K562 (cell line): ENCODE measurements around the gene ITGA6. TPM values are rescaled to one million over a fixed set of nuclear protein-coding genes. Genes with fewer than 3 reads are reported as not detected.

Source experiments
- ATAC-seq: fragments of 200-7000 bp; cut with Tn5 transposase; 3 replicates; pipeline ENCODE4 v1.9.1; 2020; ENCODE audit warnings: moderate library complexity
- BruUV-seq: library from RNA; stranded (reverse); fragments of 400-500 nt; replicated peaks from 2 replicates; lab custom pipeline; 2021; lab: Mats Ljungman, UMichigan
- CTCF ChIA-PET: fragments of 300-600 bp; formaldehyde crosslinking; extraction: SDS; loops from one replicate; lab custom pipeline; 2021; ENCODE audit warnings: low intra/inter-chr PET ratio; lab: Yijun Ruan, JAX
- POLR2A ChIA-PET: fragments of 300-600, 350-650 bp; sonication (Branson Sonifier 250); formaldehyde crosslinking; extraction: SDS; loops from one replicate; lab custom pipeline; 2021; ENCODE audit warnings: antibody characterized with exemption, inconsistent platforms; lab: Yijun Ruan, JAX
- DNase-seq, 4 experiments: peaks; one replicate each; pipeline versions ENCODE4 v3.0.0 to v3.0.0-alpha.2; 2011 to 2018; ENCODE audit warnings: low spot score in 3 of 4, mixed read lengths in 3 of 4; ENCODE audit errors: extremely low read depth in 1 of 4
- FAIRE-seq: peaks from 2 replicates; lab custom pipeline; 2011; peaks lifted over from hg19 to GRCh38; lab: Jason Lieb, UNC
- H2AFZ ChIP-seq: 2 replicates; pipeline ENCODE4 v1.6.0; 2011; ENCODE audit warnings: low read depth, low read length, control low read depth, inconsistent platforms
- H3K27ac ChIP-seq: fragments of 200-600 bp; 3 replicates; pipeline ENCODE4 v1.8.0; 2011; ENCODE audit warnings: low read depth, mild to moderate bottlenecking, control low read depth, inconsistent platforms, low read length, moderate library complexity, mixed read lengths; ENCODE audit errors: extremely low read depth
- H3K27me3 ChIP-seq, 2 experiments: fragments of 300-600 bp in 1 of 2; 2 replicates in 1 of 2; 3 replicates in 1 of 2; pipeline versions ENCODE4 v1.6.0 to v1.8.0; 2011; ENCODE audit warnings: inconsistent platforms in 2 of 2, low read length in 2 of 2, mild to moderate bottlenecking in 1 of 2, mixed read lengths in 1 of 2, moderate library complexity in 1 of 2; ENCODE audit not compliant: control insufficient read depth in 2 of 2, insufficient read depth in 2 of 2
- H3K36me3 ChIP-seq: fragments of 300-600 bp; 3 replicates; pipeline ENCODE4 v1.8.0; 2011; ENCODE audit warnings: mild to moderate bottlenecking, low read length, inconsistent platforms; ENCODE audit not compliant: control insufficient read depth, insufficient read depth
- H3K4me1 ChIP-seq, 2 experiments: fragments of 200-600 bp in 1 of 2; replicated peaks in 1 of 2; 2 replicates in 1 of 2; 3 replicates in 1 of 2; pipeline versions ENCODE4 v1.5.1 to v1.8.0; 2011; ENCODE audit warnings: inconsistent platforms in 2 of 2, low read length in 2 of 2, mild to moderate bottlenecking in 1 of 2, mixed read lengths in 1 of 2, moderate library complexity in 1 of 2; ENCODE audit not compliant: control insufficient read depth in 2 of 2, insufficient read depth in 2 of 2
- H3K4me2 ChIP-seq: 2 replicates; pipeline ENCODE4 v1.6.1; 2011; ENCODE audit warnings: low read length, control low read depth, inconsistent platforms, mixed read lengths; ENCODE audit not compliant: insufficient read depth
- H3K4me3 ChIP-seq: fragments of 200-600 bp; sonication (generic), shearing (Covaris generic); 2 replicates; pipeline ENCODE4 v1.5.1; 2016; ENCODE audit warnings: control low read depth, inconsistent platforms
- H3K79me2 ChIP-seq: fragments of 200-600 bp; 3 replicates; pipeline ENCODE4 v1.8.0; 2011; ENCODE audit warnings: low read length, inconsistent platforms; ENCODE audit not compliant: control insufficient read depth, insufficient read depth
- H3K9ac ChIP-seq, 2 experiments: 2 replicates each; pipeline versions ENCODE4 v1.6.0 to v1.6.1; 2011; ENCODE audit warnings: low read depth in 2 of 2, low read length in 2 of 2, control low read depth in 1 of 2, inconsistent platforms in 1 of 2, mild to moderate bottlenecking in 1 of 2, mixed read lengths in 1 of 2; ENCODE audit not compliant: insufficient read depth in 1 of 2
- H3K9me1 ChIP-seq: one replicate; pipeline ENCODE4 v1.6.0; 2011; ENCODE audit warnings: inconsistent platforms, mild to moderate bottlenecking, low read length, moderate library complexity; ENCODE audit not compliant: control insufficient read depth, insufficient read depth
- H3K9me3 ChIP-seq: replicated peaks from 2 replicates; pipeline ENCODE4 v1.5.1; 2011; ENCODE audit warnings: low read depth, low read length, inconsistent platforms; ENCODE audit not compliant: control insufficient read depth, insufficient read depth
- H4K20me1 ChIP-seq: replicated peaks from 2 replicates; pipeline ENCODE4 v1.6.1; 2011; ENCODE audit warnings: low read length, inconsistent platforms, mixed read lengths; ENCODE audit not compliant: control insufficient read depth, insufficient read depth
- BHLHE40 ChIP-seq: IDR thresholded peaks from 2 replicates; pipeline ENCODE4 v1.6.1; 2011; ENCODE audit warnings: low read length, improper control_type of control experiment
- CBFA2T3 ChIP-seq: fragments of 450-650 bp; IDR thresholded peaks from 2 replicates; pipeline ENCODE4 v1.6.1; 2017
- CBX8 ChIP-seq: fragments of 200-600 bp; sonication (generic); IDR thresholded peaks from 2 replicates; pipeline ENCODE4 v1.6.1; 2012; ENCODE audit warnings: borderline replicate concordance, mixed run types, low read depth, mild to moderate bottlenecking, moderate library complexity, mixed read lengths, low read length, control low read depth, inconsistent platforms; ENCODE audit not compliant: poor library complexity, severe bottlenecking; ENCODE audit errors: extremely low read depth
- CEBPB ChIP-seq: fragments of 450-650 bp; IDR thresholded peaks from 2 replicates; pipeline ENCODE4 v1.6.1; 2016; ENCODE audit warnings: missing genetic modification characterization, missing compliant biosample characterization
- DACH1 ChIP-seq: fragments of 450-650 bp; IDR thresholded peaks from 2 replicates; pipeline ENCODE4 v1.6.1; 2018; ENCODE audit not compliant: partially characterized antibody
- DDX20 ChIP-seq: fragments of 450-650 bp; IDR thresholded peaks from 2 replicates; pipeline ENCODE4 v1.6.1; 2016; ENCODE audit warnings: missing genetic modification characterization, low read depth, mild to moderate bottlenecking, missing compliant biosample characterization, moderate library complexity
- EP300 ChIP-seq: IDR thresholded peaks from 2 replicates; pipeline ENCODE4 v1.6.1; 2012; ENCODE audit warnings: low read length, improper control_type of control experiment
- FIP1L1 ChIP-seq: fragments of 200-400 bp; formaldehyde crosslinking; IDR thresholded peaks from 2 replicates; pipeline ENCODE4 v1.6.1; 2018; ENCODE audit warnings: mild to moderate bottlenecking, low read depth, low read length; ENCODE audit not compliant: poor library complexity, severe bottlenecking
- HNRNPL ChIP-seq: fragments of 200-400 bp; formaldehyde crosslinking; IDR thresholded peaks from 2 replicates; pipeline ENCODE4 v1.6.1; 2017; ENCODE audit warnings: low read depth, mild to moderate bottlenecking, low read length
- NR2C1 ChIP-seq, 2 experiments: fragments of 450-650 bp; IDR thresholded peaks; 2 replicates each; pipeline ENCODE4 v1.6.1; 2017; ENCODE audit warnings: mild to moderate bottlenecking in 2 of 2, antibody characterized with exemption in 1 of 2, inconsistent platforms in 1 of 2, missing compliant biosample characterization in 1 of 2, missing genetic modification characterization in 1 of 2
- PHF20 ChIP-seq: fragments of 450-650 bp; IDR thresholded peaks from 2 replicates; pipeline ENCODE4 v1.6.1; 2018; ENCODE audit not compliant: partially characterized antibody
- TCF3 ChIP-seq: sonication (generic); formaldehyde crosslinking; IDR thresholded peaks from 2 replicates; pipeline ENCODE4 v1.4.0; 2020; ENCODE audit warnings: mild to moderate bottlenecking, missing genetic modification reagents
- TRIM28 ChIP-seq: fragments of 450-650 bp; IDR thresholded peaks from 2 replicates; pipeline ENCODE4 v1.6.1; 2017
- YBX1 ChIP-seq: fragments of 450-650 bp; IDR thresholded peaks from 2 replicates; pipeline ENCODE4 v1.7.1; 2016; ENCODE audit warnings: mild to moderate bottlenecking
- ZNF217 ChIP-seq: sonication (generic); formaldehyde crosslinking; IDR thresholded peaks from 2 replicates; pipeline ENCODE4 v1.8.0; 2022; ENCODE audit warnings: mild to moderate bottlenecking, missing genetic modification reagents
- ZNF830 ChIP-seq: fragments of 250-450 bp; sonication (Bioruptor Pico); IDR thresholded peaks from 2 replicates; pipeline ENCODE4 v1.5.0; 2021; ENCODE audit warnings: mild to moderate bottlenecking
- WGBS: fragments of 100-300 bp; shearing (Covaris generic); methylation state at CpG from one replicate; pipeline ENCODE4 v1.1.6; 2016; ENCODE audit warnings: low coverage, mixed read lengths; ENCODE audit not compliant: insufficient coverage; ENCODE audit errors: missing lambda C conversion rate; 5-methylcytosine and 5-hydroxymethylcytosine counted together
- in situ Hi-C: fragments of 300-500 bp; cut with MboI; formaldehyde crosslinking; loops from 4 replicates; pipeline ENCODE4 v1.15.0; 2018; ENCODE audit warnings: inconsistent platforms, mixed read lengths
- intact Hi-C: fragments of 100-400 bp; cut with micrococcal nuclease; formaldehyde crosslinking; loops from 2 replicates; pipeline ENCODE4 v1.14.2; 2022
- polyA plus RNA-seq, 8 experiments: library from polyadenylated mRNA; depleted of rRNA in 4 of 8; stranded (reverse) in 5 of 8; unstranded in 3 of 8; fragments of >200 nt; fragmentation: Nextera tagmentation in 2 of 8; fragmentation: Illumina TruSeq in 1 of 8; extraction: Ambion mirVana in 2 of 8; extraction: Trizol in 1 of 8; gene quantifications; 2 replicates each; pipeline versions ENCODE4 v1.2.1 to v1.2.3, GENCODE V29; 2011 to 2014; ENCODE audit warnings: inconsistent platforms in 1 of 8, missing spikeins in 1 of 8
- total RNA-seq, 7 experiments: library from RNA; depleted of rRNA in 6 of 7; stranded (reverse); fragments of >200 nt in 6 of 7; fragmentation: Illumina TruSeq in 2 of 7; extraction: Trizol in 2 of 7; gene quantifications; 2 replicates each; pipeline versions ENCODE4 v1.2.1 to v1.2.3, GENCODE V29; 2011 to 2021; ENCODE audit warnings: low replicate concordance in 1 of 7
- TF ChIP-seq, protein P1 (sequence below): fragments of 250-450 bp; sonication (Bioruptor Pico); IDR thresholded peaks from 2 replicates; pipeline ENCODE4 v1.4.0; 2020
- TF ChIP-seq, protein P2 (sequence below), 3 experiments: fragments of 200-800 bp in 1 of 3; sonication (Bioruptor generic) in 1 of 3; sonication (generic) in 1 of 3; formaldehyde crosslinking in 1 of 3; IDR thresholded peaks; 2 replicates each; pipeline versions ENCODE4 v1.6.1 to v1.8.0; 2016 to 2022; ENCODE audit warnings: mild to moderate bottlenecking in 2 of 3, missing compliant biosample characterization in 2 of 3, missing genetic modification characterization in 2 of 3, missing genetic modification reagents in 1 of 3
- TF ChIP-seq, protein P3 (sequence below), 2 experiments: fragments of 200-800 bp in 1 of 2; sonication (Bioruptor generic) in 1 of 2; sonication (generic) in 1 of 2; formaldehyde crosslinking in 1 of 2; IDR thresholded peaks in 1 of 2; conservative IDR thresholded peaks in 1 of 2; 2 replicates each; pipeline versions ENCODE4 v1.5.0 to v1.6.1; 2016 to 2020; ENCODE audit warnings: missing compliant biosample characterization in 1 of 2, missing genetic modification characterization in 1 of 2, missing genetic modification reagents in 1 of 2

ITGA6 gene
- total and polyA plus RNA-seq, 9 of the 15 experiments (the other 6 are each of a cell fraction or from before 2014, with no cell fraction given), result 0.01 to 0.29 (median 0.05) TPM; not detected in 5

DNA sequence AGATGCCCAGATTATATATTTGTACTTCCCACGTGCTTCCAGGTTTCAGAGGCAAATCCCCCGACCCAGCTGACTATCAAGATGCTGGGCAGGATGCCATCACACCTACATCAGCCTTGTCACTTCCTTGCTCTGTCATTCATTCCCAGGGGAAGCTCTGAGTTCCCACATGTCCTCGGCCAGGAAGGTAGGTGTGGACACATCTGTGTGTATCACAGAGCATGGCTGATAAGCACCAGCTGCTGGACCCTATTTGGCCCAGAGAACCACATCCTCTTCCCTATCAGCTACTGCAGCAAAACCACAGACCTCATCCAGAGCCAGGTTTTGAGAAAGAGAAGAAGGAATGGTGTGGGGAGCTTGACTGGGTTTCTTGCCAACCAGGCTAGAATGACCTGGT lies 31.9 kb upstream of the ITGA6 start:
- peaks cover 2 to 17% of the 10 kb centered on the region in 2 experiments; a peak in 3 of 5 replicates for H3K27me3 ChIP-seq
- ChIA-PET CTCF (no interaction called here), POLR2A (interaction anchor here (0.7 kb wide), 1 partner anchor 8 kb away, joined by 3 read pairs; no protein-coding TSS in a partner anchor)
- FAIRE-seq (no peak), DNase-seq (peak in 1 of 4 experiments; percentile 8), ATAC-seq (no peak)
- no peaks in the 10 kb centered on the region for H4K20me1 ChIP-seq
- no peaks in the 10 kb centered on the region for H3K79me2 ChIP-seq
- H2AFZ ChIP-seq, result no peak overlapping the region
- H3K9me3 ChIP-seq, result no peaks in the 10 kb centered on the region
- no TSS peak for BruUV-seq
- H3K27ac ChIP-seq, result no peak overlapping the region
- H3K36me3 ChIP-seq, result no peaks in the 10 kb centered on the region
- no peak overlapping the region for H3K4me3 ChIP-seq
- H3K9ac ChIP-seq, result no peak overlapping the region
- 0% methylated on average over 3 of the region's 3 CpGs for WGBS
- intact Hi-C loops (no loop called here), in situ Hi-C loops (no loop called here)
- H3K9me1 ChIP-seq, result no peaks in the 10 kb centered on the region
- H3K4me2 ChIP-seq, result no peak overlapping the region
- H3K4me1 ChIP-seq, result no peaks in the 10 kb centered on the region
- TF ChIP-seq PHF20 (no peak), DDX20 (tag) (no peak), ZNF830 (CRISPR knock-in tag) (no peak), CEBPB (no peak), DACH1 (no peak), ZNF217 (CRISPR knock-in tag) (no peak), CBX8 (no peak), TRIM28 (no peak), NR2C1 (IDR thresholded peaks at IDR 0.05) (no peak), NR2C1 (tag; IDR thresholded peaks at IDR 0.05) (no peak), FIP1L1 (no peak), HNRNPL (no peak), YBX1 (no peak), TCF3 (CRISPR knock-in tag) (peak; percentile 73), CBFA2T3 (peak; percentile 66), BHLHE40 (no peak), EP300 (no peak)
- TF ChIP-seq, protein P1, sequence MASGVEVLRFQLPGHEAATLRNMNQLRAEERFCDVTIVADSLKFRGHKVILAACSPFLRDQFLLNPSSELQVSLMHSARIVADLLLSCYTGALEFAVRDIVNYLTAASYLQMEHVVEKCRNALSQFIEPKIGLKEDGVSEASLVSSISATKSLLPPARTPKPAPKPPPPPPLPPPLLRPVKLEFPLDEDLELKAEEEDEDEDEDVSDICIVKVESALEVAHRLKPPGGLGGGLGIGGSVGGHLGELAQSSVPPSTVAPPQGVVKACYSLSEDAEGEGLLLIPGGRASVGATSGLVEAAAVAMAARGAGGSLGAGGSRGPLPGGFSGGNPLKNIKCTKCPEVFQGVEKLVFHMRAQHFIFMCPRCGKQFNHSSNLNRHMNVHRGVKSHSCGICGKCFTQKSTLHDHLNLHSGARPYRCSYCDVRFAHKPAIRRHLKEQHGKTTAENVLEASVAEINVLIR (CRISPR knock-in tag), result no peak
- TF ChIP-seq, protein P2, sequence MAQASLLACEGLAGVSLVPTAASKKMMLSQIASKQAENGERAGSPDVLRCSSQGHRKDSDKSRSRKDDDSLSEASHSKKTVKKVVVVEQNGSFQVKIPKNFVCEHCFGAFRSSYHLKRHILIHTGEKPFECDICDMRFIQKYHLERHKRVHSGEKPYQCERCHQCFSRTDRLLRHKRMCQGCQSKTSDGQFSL (CRISPR knock-in tag; IDR thresholded peaks at IDR 0.05), result no peak
- TF ChIP-seq, protein P2 (tag; IDR thresholded peaks at IDR 0.05), result no peak
- TF ChIP-seq, protein P3, sequence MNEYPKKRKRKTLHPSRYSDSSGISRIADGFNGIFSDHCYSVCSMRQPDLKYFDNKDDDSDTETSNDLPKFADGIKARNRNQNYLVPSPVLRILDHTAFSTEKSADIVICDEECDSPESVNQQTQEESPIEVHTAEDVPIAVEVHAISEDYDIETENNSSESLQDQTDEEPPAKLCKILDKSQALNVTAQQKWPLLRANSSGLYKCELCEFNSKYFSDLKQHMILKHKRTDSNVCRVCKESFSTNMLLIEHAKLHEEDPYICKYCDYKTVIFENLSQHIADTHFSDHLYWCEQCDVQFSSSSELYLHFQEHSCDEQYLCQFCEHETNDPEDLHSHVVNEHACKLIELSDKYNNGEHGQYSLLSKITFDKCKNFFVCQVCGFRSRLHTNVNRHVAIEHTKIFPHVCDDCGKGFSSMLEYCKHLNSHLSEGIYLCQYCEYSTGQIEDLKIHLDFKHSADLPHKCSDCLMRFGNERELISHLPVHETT (CRISPR knock-in tag; conservative IDR thresholded peaks at IDR 0.05 in 1 of 2, IDR thresholded peaks at IDR 0.05 in 1 of 2), result no peak
